OCI-LY1 (cell line): Measurements from ENCODE around the gene BLCAP.
A peak's percentile ranks its signal among the peaks of the same experiment; 100 is the strongest.

Experiments used
- H2AFZ ChIP-seq: fragments of 200-600 bp; sonication (generic), shearing (Covaris generic); 2 replicates; pipeline ENCODE4 v1.6.0; 2014; ENCODE audit warnings: antibody characterized with exemption, mild to moderate bottlenecking, low read length
- H3F3A ChIP-seq: fragments of 200-600 bp; sonication (generic), shearing (Covaris generic); 2 replicates; pipeline ENCODE4 v1.6.0; 2014; ENCODE audit warnings: mild to moderate bottlenecking, antibody characterized with exemption, low read length, moderate library complexity; ENCODE audit not compliant: insufficient read depth
- H3K27ac ChIP-seq: fragments of 200-600 bp; sonication (generic); 2 replicates; pipeline ENCODE4 v1.5.1; 2014; ENCODE audit warnings: low read length, mixed run types, mild to moderate bottlenecking, low read depth; ENCODE audit not compliant: poor library complexity, severe bottlenecking
- H3K27me3 ChIP-seq: fragments of 200-600 bp; sonication (generic); 2 replicates; pipeline ENCODE4 v1.6.0; 2014; ENCODE audit warnings: antibody characterized with exemption, mild to moderate bottlenecking, low read length, moderate library complexity; ENCODE audit not compliant: insufficient read depth
- H3K36me3 ChIP-seq: fragments of 200-600 bp; sonication (generic); 2 replicates; pipeline ENCODE4 v1.6.1; 2014; ENCODE audit warnings: mild to moderate bottlenecking, antibody characterized with exemption, low read length, moderate library complexity, mixed read lengths; ENCODE audit not compliant: insufficient read depth
- H3K4me1 ChIP-seq: fragments of 200-600 bp; sonication (generic); 2 replicates; pipeline ENCODE4 v1.5.1; 2014; ENCODE audit warnings: mild to moderate bottlenecking, low read length, moderate library complexity; ENCODE audit not compliant: insufficient read depth, severe bottlenecking
- H3K4me2 ChIP-seq: fragments of 200-600 bp; sonication (generic), shearing (Covaris generic); 2 replicates; pipeline ENCODE4 v1.6.1; 2014; ENCODE audit warnings: low read length
- H3K4me3 ChIP-seq: fragments of 200-600 bp; sonication (generic); 2 replicates; pipeline ENCODE4 v1.5.1; 2014; ENCODE audit warnings: low read length, low read depth, mild to moderate bottlenecking, mixed read lengths; ENCODE audit not compliant: poor library complexity, severe bottlenecking
- H3K79me2 ChIP-seq: fragments of 200-600 bp; shearing (Covaris generic); 2 replicates; pipeline ENCODE4 v1.6.1; 2016; ENCODE audit warnings: mixed run types, low read length, mixed read lengths; ENCODE audit not compliant: insufficient read depth
- H3K9ac ChIP-seq: fragments of 200-600 bp; sonication (generic), shearing (Covaris generic); 2 replicates; pipeline ENCODE4 v1.6.1; 2014; ENCODE audit warnings: mild to moderate bottlenecking, low read length, mixed read lengths
- H3K9me2 ChIP-seq: fragments of 200-600 bp; sonication (generic), shearing (Covaris generic); 2 replicates; pipeline ENCODE4 v1.6.1; 2014; ENCODE audit warnings: low read depth, mild to moderate bottlenecking, low read length, mixed read lengths
- H3K9me3 ChIP-seq: fragments of 200-600 bp; shearing (Covaris generic); 2 replicates; pipeline ENCODE4 v1.6.1; 2014; ENCODE audit warnings: low read length, mixed read lengths
- H4K20me1 ChIP-seq: fragments of 200-600 bp; sonication (generic), shearing (Covaris generic); 2 replicates; pipeline ENCODE4 v1.6.0; 2016; ENCODE audit warnings: mild to moderate bottlenecking, low read length; ENCODE audit not compliant: insufficient read depth
- CTCF ChIP-seq: fragments of 200-600 bp; sonication (generic), shearing (Covaris generic); IDR thresholded peaks from 2 replicates; pipeline ENCODE4 v1.5.1; 2017; ENCODE audit warnings: mild to moderate bottlenecking, antibody characterized with exemption, low read length, moderate library complexity, mixed read lengths
- EZH2 ChIP-seq: fragments of 200-600 bp; sonication (generic), shearing (Covaris generic); IDR thresholded peaks from 2 replicates; pipeline ENCODE4 v1.8.0; 2017; ENCODE audit warnings: borderline replicate concordance, mixed run types, mild to moderate bottlenecking, antibody characterized with exemption, low read length, moderate library complexity, mixed read lengths

Gene BLCAP

GRCh38 chr20:37521061-37521771 lies 6.5 kb downstream of the BLCAP start, which contains the start of gene NNAT:
TSS of gene NNAT (plus strand) at chr20:37521250. CDS start at chr20:37521332, 82 bp downstream.
- Histone ChIP-seq H3K9me2 (no peaks in the 10 kb centered on the region), H3K9ac (no peak within 1 kb of the TSS), H3K27ac (no peak within 1 kb of the TSS), H3K36me3 (peaks cover 18% of the 10 kb centered on the region; the same call in 1 of the 2 replicates), H3K79me2 (no peaks in the 10 kb centered on the region), H3F3A (no peaks in the 10 kb centered on the region), H3K4me3 (no peak within 1 kb of the TSS), H3K9me3 (no peaks in the 10 kb centered on the region), H3K4me1 (peaks cover 13% of the 10 kb centered on the region), H3K27me3 (no peaks in the 10 kb centered on the region), H3K4me2 (no peak within 1 kb of the TSS), H2AFZ (no peak within 1 kb of the TSS), H4K20me1 (no peaks in the 10 kb centered on the region; the same call in 1 of the 2 replicates)
- TF ChIP-seq EZH2 (no peak), CTCF (no peak)

GRCh38 chr20:37520419-37520955 lies 7.2 kb downstream of the BLCAP start:
- Histone ChIP-seq H3K9me2 (no peaks in the 10 kb centered on the region), H3K79me2 (no peaks in the 10 kb centered on the region), H3K9me3 (no peaks in the 10 kb centered on the region), H3F3A (no peaks in the 10 kb centered on the region), H3K27me3 (no peaks in the 10 kb centered on the region), H4K20me1 (no peaks in the 10 kb centered on the region; the same call in 1 of the 2 replicates), H3K4me2 (no peak overlapping the region), H2AFZ (no peak overlapping the region), H3K27ac (no peak overlapping the region), H3K36me3 (peaks cover 22% of the 10 kb centered on the region; the same call in 1 of the 2 replicates), H3K4me3 (no peak overlapping the region), H3K4me1 (peaks cover 5% of the 10 kb centered on the region), H3K9ac (no peak overlapping the region)
- TF ChIP-seq CTCF (no peak), EZH2 (no peak)

- Histone ChIP-seq H4K20me1 (no peaks in the 10 kb centered on the region), H3K36me3 (peaks cover 25% of the 10 kb centered on the region; the same call in 1 of the 2 replicates), H3K27ac (no peak overlapping the region), H3F3A (no peaks in the 10 kb centered on the region), H3K4me2 (no peak overlapping the region), H3K4me1 (no peaks in the 10 kb centered on the region), H3K9me3 (no peaks in the 10 kb centered on the region), H3K4me3 (no peak overlapping the region), H3K79me2 (no peaks in the 10 kb centered on the region), H2AFZ (no peak overlapping the region), H3K9ac (no peak overlapping the region), H3K9me2 (no peaks in the 10 kb centered on the region), H3K27me3 (no peaks in the 10 kb centered on the region)
- peak; percentile 15; the same call in 1 of the 2 replicates for TF ChIP-seq CTCF
- no peak for TF ChIP-seq EZH2
Observed at GRCh38 chr20:37519508-37520418, 7.9 kb downstream of the BLCAP start.
